Coronary artery (tissue), 2 donors: ENCODE results near the gene FAM222A.

Source experiments
- DNase-seq: peaks from one replicate; pipeline ENCODE4 v3.0.0-alpha.2; 2017; ENCODE audit warnings: low spot score
- H3K27ac ChIP-seq, 2 donors: fragments of 200-600 bp; sonication (generic); one replicate each; pipeline ENCODE4 v1.5.1; 2016 to 2019
- H3K4me3 ChIP-seq: fragments of 200-600 bp; sonication (generic); 2 replicates; pipeline ENCODE4 v1.5.1; 2016; ENCODE audit warnings: mild to moderate bottlenecking, moderate library complexity
- CTCF ChIP-seq: fragments of 200-600 bp; sonication (generic); IDR thresholded peaks from one replicate; pipeline ENCODE4 v1.5.1; 2019; ENCODE audit warnings: antibody characterized with exemption

The FAM222A gene

GRCh38 chr12:109758426-109759420 is 45.1 kb downstream of the FAM222A start:
- peak; percentile 47 for DNase-seq
- Histone ChIP-seq H3K27ac (no peak overlapping the region), H3K4me3 (no peak overlapping the region)
- TF ChIP-seq CTCF: no peak

- H3K4me3 ChIP-seq: no peak overlapping the region
- no peak overlapping the region for H3K27ac ChIP-seq
- DNase-seq: peak; percentile 29
- TF ChIP-seq CTCF: no peak
Observed at GRCh38 chr12:109759595-109759994, 46.0 kb downstream of the FAM222A start.

GRCh38 chr12:109760031-109760929 is 46.7 kb downstream of the FAM222A start:
- DNase-seq: peak; percentile 53
- no peak for TF ChIP-seq CTCF
- H3K27ac ChIP-seq: no peak overlapping the region
- H3K4me3 ChIP-seq: no peak overlapping the region

GRCh38 chr12:109760930-109761921 is 47.6 kb downstream of the FAM222A start:
- no peak for TF ChIP-seq CTCF
- H3K27ac ChIP-seq: no peak overlapping the region
- no peak overlapping the region for H3K4me3 ChIP-seq
- peak; percentile 46 for DNase-seq

- peak; percentile 31 for DNase-seq
- no peak overlapping the region for H3K27ac ChIP-seq
- no peak for TF ChIP-seq CTCF
- H3K4me3 ChIP-seq: no peak overlapping the region
Observed at GRCh38 chr12:109762071-109762672, 48.5 kb downstream of the FAM222A start.
